Airway epithelial cell (primary cell): ENCODE measurements around the gene CLEC4M. TPM values are rescaled to one million over a fixed set of nuclear protein-coding genes. Genes with fewer than 3 reads are reported as not detected.

Source experiments
- total RNA-seq: library from RNA; depleted of rRNA; stranded (reverse); fragments of >200 nt; gene quantifications from 2 replicates; pipeline ENCODE4 v1.2.3, GENCODE V29; 2015

The CLEC4M gene
- total RNA-seq, result not detected in 2 replicates

GRCh38 chr19:7762719-7763293 lies at the start of gene CLEC4M:
TSS of gene CLEC4M (plus strand) at chr19:7763243. CDS start at chr19:7763267, 24 bp downstream.

GRCh38 chr19:7732045-7732444 lies 31.0 kb upstream of the CLEC4M start, which contains the start of gene CLEC4G:
TSS of gene CLEC4G (minus strand) at chr19:7732110. CDS start at chr19:7732102, 8 bp downstream.

GRCh38 chr19:7746903-7747884 lies 15.8 kb upstream of the CLEC4M start, which contains the start of gene CD209:
TSS of gene CD209 (minus strand) at chr19:7747534. CDS start at chr19:7747511, 23 bp downstream.

Other genes with a start within 250 kb of the CLEC4M start
- gene ZNF358, start 247.1 kb upstream of the CLEC4M start, total RNA-seq, result 26.9 and 30.2 TPM in 2 replicates
- 2.7 and 3.2 TPM in 2 replicates for gene MCOLN1, start 240.6 kb upstream of the CLEC4M start, total RNA-seq
- 74.9 and 77.3 TPM in 2 replicates for gene PNPLA6, start 227.5 kb upstream of the CLEC4M start, total RNA-seq
- gene CAMSAP3, start 167.4 kb upstream of the CLEC4M start, total RNA-seq, result 11.0 and 12.6 TPM in 2 replicates
- gene XAB2, start 133.7 kb upstream of the CLEC4M start, total RNA-seq, result 34.7 and 37.8 TPM in 2 replicates
- gene PET100, start 133.4 kb upstream of the CLEC4M start, total RNA-seq, result 25.8 and 36.3 TPM in 2 replicates
- gene PCP2, start 129.5 kb upstream of the CLEC4M start, total RNA-seq, result not detected in 2 replicates
- gene STXBP2, start 126.1 kb upstream of the CLEC4M start, total RNA-seq, result 38.1 and 50.0 TPM in 2 replicates
- not detected in 2 replicates for gene RETN, start 94.2 kb upstream of the CLEC4M start, total RNA-seq
- not detected in 2 replicates for gene MCEMP1, start 86.2 kb upstream of the CLEC4M start, total RNA-seq
- 115 and 131 TPM in 2 replicates for gene TRAPPC5, start 82.4 kb upstream of the CLEC4M start, total RNA-seq
- gene FCER2, start 61.1 kb upstream of the CLEC4M start, total RNA-seq, result not detected in 2 replicates
- not detected in 2 replicates for gene CLEC4G, start 31.1 kb upstream of the CLEC4M start, total RNA-seq
- not detected in 2 replicates for gene CD209, start 15.7 kb upstream of the CLEC4M start, total RNA-seq
- 14.8 and 16.4 TPM in 2 replicates for gene EVI5L, start 67.0 kb downstream of the CLEC4M start, total RNA-seq
- 0.07 TPM in 1 of 2 replicates, not detected in the other for gene PRR36, start 111.1 kb downstream of the CLEC4M start, total RNA-seq
- gene LRRC8E, start 125.3 kb downstream of the CLEC4M start, total RNA-seq, result 7.6 and 9.0 TPM in 2 replicates
- gene MAP2K7, start 140.6 kb downstream of the CLEC4M start, total RNA-seq, result 5.6 and 12.6 TPM in 2 replicates
- 2.6 and 10.2 TPM in 2 replicates for gene TGFBR3L, start 151.6 kb downstream of the CLEC4M start, total RNA-seq
- 21.6 and 22.9 TPM in 2 replicates for gene SNAPC2, start 157.1 kb downstream of the CLEC4M start, total RNA-seq
- 6.7 and 7.8 TPM in 2 replicates for gene CTXN1, start 162.9 kb downstream of the CLEC4M start, total RNA-seq
- gene TIMM44, start 180.4 kb downstream of the CLEC4M start, total RNA-seq, result 57.5 and 66.4 TPM in 2 replicates
- 40.5 and 49.2 TPM in 2 replicates for gene ELAVL1, start 242.4 kb downstream of the CLEC4M start, total RNA-seq